Measurements from ENCODE around the gene NCLN. TPM values are rescaled to one million over a fixed set of nuclear protein-coding genes. Genes with fewer than 3 reads are reported as not detected.
"Not testable (repeated sequence)": the region's sequence is repeated elsewhere in the genome, so short reads cannot be mapped to it uniquely, and the experiment has no call there.

Gene NCLN
- total RNA-seq, 4 donors from 2014 or later: 27.3 to 59.6 (median 40.8) TPM

DNA sequence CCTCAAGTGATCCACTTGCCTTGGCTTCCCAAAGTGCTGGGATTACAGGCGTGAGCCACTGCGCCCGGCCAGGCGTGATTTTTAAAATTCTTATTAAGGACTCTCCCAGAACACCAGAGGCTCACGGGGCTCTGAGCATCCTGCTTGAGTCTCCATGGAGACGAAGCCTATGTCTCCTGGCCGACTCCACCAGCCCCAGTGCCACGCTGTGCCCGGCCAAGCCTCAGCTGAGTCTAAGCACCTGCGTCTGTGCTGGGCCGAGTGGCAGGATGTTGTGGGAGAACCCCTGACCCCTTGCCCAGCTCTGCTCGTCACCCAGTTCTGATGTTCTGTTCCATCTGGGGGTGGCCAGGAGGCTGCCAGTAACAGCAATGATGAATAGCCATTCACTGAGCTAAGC, 34.8 kb downstream of the NCLN start:
- no peaks in the 10 kb centered on the region for H3K36me3 ChIP-seq
- DNase-seq: no peak
- WGBS, 2 donors: 66 to 89% methylated on average over 1 to 11 of the region's 12 CpGs
- H3K4me1 ChIP-seq: peaks cover 0 to 13% (median 0%) of the 10 kb centered on the region in 3 donors
- H3K27ac ChIP-seq: no peak overlapping the region
- H3K9me3 ChIP-seq: no peaks in the 10 kb centered on the region
- peaks cover 0 to 45% (median 4%) of the 10 kb centered on the region in 4 donors for H3K27me3 ChIP-seq
- intact Hi-C loops (cut with DNase I): no loop called here
- TF ChIP-seq, protein P1, sequence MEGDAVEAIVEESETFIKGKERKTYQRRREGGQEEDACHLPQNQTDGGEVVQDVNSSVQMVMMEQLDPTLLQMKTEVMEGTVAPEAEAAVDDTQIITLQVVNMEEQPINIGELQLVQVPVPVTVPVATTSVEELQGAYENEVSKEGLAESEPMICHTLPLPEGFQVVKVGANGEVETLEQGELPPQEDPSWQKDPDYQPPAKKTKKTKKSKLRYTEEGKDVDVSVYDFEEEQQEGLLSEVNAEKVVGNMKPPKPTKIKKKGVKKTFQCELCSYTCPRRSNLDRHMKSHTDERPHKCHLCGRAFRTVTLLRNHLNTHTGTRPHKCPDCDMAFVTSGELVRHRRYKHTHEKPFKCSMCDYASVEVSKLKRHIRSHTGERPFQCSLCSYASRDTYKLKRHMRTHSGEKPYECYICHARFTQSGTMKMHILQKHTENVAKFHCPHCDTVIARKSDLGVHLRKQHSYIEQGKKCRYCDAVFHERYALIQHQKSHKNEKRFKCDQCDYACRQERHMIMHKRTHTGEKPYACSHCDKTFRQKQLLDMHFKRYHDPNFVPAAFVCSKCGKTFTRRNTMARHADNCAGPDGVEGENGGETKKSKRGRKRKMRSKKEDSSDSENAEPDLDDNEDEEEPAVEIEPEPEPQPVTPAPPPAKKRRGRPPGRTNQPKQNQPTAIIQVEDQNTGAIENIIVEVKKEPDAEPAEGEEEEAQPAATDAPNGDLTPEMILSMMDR (IDR thresholded peaks at IDR 0.05): no peak
- TF ChIP-seq POLR2A (IDR thresholded peaks at IDR 0.05): no peak
- H3K4me3 ChIP-seq: no peak overlapping the region

DNA sequence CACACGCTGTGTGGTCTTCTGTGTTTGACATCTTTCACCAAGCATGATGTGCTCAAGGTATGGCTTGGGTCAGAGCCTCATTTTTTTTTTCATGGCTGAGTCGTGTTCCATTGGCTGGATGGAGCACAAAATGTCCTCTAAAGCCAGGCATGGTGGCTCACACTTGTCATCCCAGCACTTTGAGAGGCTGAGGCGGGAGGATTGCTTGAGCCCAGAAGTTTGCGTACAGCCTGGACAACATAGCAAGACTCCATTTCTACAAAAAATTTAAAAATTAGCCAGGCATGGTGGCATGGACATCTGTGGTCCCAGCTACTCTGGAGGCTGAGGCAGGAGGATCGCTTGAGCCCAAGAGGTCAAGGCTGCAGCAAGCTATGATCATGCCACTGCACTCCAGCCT, 35.8 kb downstream of the NCLN start:
- 86 to 88% methylated on average over 4 of the region's 5 CpGs for WGBS, 2 donors
- Histone ChIP-seq H3K4me1 (peaks cover 0 to 13% (median 0%) of the 10 kb centered on the region in 3 donors), H3K27me3 (peaks cover 0 to 55% (median 7%) of the 10 kb centered on the region in 4 donors)
- H3K4me3 ChIP-seq; H3K36me3 ChIP-seq; DNase-seq; intact Hi-C loops (cut with DNase I); H3K27ac ChIP-seq; H3K9me3 ChIP-seq: not testable (repeated sequence)

DNA sequence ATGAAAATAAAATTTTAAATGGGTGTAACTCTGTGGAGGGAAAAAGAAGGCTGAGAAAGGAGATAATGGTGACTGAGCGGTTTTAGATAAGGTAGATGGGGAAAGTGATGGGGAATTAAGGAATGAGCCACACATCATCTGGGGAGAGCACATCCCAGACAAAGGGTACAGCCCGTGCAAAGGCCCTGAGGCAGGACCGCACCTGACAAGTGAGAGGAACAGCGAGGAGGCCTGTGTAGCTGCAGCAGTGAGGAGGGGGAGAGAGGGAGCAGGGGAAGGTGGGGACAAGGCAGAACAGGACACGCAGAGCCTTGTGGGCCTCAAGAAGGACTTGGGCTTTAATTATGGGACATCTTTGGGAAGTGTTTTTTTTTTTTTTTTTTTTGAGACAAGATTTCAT, 37.0 kb downstream of the NCLN start:
- intact Hi-C loops (cut with DNase I): no loop called here
- peaks cover 0 to 13% (median 0%) of the 10 kb centered on the region in 3 donors for H3K4me1 ChIP-seq
- no peak for DNase-seq
- H3K9me3 ChIP-seq: no peaks in the 10 kb centered on the region
- no peak overlapping the region for H3K4me3 ChIP-seq
- no peaks in the 10 kb centered on the region for H3K36me3 ChIP-seq
- no peak overlapping the region for H3K27ac ChIP-seq
- TF ChIP-seq, protein P1 (IDR thresholded peaks at IDR 0.05): no peak
- no peak for TF ChIP-seq POLR2A (IDR thresholded peaks at IDR 0.05)
- 84% methylated on average over 5 of the region's 5 CpGs for WGBS, 2 donors
- H3K27me3 ChIP-seq: peaks cover 0 to 67% (median 7%) of the 10 kb centered on the region in 4 donors

DNA sequence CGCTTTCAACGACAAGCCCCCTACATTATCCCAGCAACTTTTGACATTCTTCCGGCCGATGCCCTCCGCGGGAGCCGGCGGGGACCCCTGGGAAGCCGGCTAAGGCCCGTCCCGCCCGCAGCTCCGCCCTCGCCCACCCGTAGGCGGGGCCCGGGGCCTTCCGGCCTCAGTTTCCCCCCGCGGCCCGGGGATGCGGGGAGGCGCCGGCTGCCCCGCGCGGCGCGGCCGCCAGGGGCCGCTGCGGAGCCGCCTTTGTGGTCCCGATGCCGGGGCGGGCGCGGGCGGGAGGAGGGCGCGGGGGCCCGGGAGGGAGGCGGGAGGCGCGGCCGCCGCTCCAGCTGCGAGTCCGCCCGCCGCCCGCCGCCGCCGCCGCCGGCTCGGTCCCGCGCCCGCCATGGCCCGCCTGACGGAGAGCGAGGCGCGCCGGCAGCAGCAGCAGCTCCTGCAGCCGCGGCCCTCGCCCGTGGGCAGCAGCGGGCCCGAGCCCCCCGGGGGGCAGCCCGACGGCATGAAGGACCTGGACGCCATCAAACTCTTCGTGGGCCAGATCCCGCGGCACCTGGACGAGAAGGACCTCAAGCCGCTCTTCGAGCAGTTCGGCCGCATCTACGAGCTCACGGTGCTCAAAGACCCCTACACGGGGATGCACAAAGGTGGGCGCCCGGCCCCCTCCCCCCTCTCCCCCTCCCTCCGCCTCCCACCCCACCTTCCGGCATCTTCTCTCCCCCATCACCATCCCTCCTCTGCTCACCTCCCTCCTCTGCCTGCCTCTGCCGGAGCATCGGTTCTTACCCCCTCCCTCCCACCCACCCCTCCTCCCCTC, 38.8 kb downstream of the NCLN start, which contains the start of gene CELF5:
Gene CELF5, plus strand, starts transcription at position 316 of the 823 bp plus-strand sequence. Its CDS starts 79 bp downstream, at position 395.
- H3K27ac ChIP-seq: no peak within 1 kb of the TSS
- no peak for DNase-seq
- H3K36me3 ChIP-seq: no peaks in the 10 kb centered on the region
- 5 to 8% methylated on average over 9 to 15 of the region's 94 CpGs for WGBS, 2 donors
- no peaks in the 10 kb centered on the region for H3K9me3 ChIP-seq
- no peak for TF ChIP-seq POLR2A (IDR thresholded peaks at IDR 0.05)
- TF ChIP-seq, protein P1 (IDR thresholded peaks at IDR 0.05): peak in 5 of 6 experiments; percentile 4 to 70 (median 59)
- peaks cover 0 to 13% (median 0%) of the 10 kb centered on the region in 3 donors for H3K4me1 ChIP-seq
- peak within 1 kb of the TSS in 2 of 4 donors; percentile 34 to 57 for H3K4me3 ChIP-seq
- peaks cover 0 to 85% (median 12%) of the 10 kb centered on the region in 4 donors for H3K27me3 ChIP-seq
- intact Hi-C loops (cut with DNase I): no loop called here

DNA sequence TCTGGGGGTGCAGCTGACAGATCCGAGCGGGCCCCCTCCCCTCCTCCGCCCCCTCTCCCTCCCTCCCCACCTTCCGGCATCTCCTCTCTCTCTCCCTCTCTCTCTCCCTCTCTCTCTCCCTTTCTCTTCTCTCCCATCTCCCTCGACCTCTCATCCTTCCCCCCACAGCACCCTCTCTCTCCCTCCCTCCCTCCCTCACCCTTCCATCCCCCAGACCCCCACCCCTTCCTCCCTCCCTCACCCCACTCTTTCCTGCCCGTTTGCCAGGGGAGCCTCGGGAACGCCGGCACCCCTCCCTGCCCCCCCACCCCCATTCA, 39.4 kb downstream of the NCLN start:
- Histone ChIP-seq H3K4me3 (no peak overlapping the region), H3K36me3 (no peaks in the 10 kb centered on the region), H3K4me1 (peaks cover 0 to 13% (median 0%) of the 10 kb centered on the region in 3 donors), H3K27me3 (peaks cover 0 to 91% (median 12%) of the 10 kb centered on the region in 4 donors), H3K27ac (no peak overlapping the region), H3K9me3 (no peaks in the 10 kb centered on the region)
- intact Hi-C loops (cut with DNase I): no loop called here
- DNase-seq: no peak
- WGBS, 2 donors: 0% methylated on average over 3 of the region's 9 CpGs; no CpG with 5 or more reads in 1 of the 2 donors
- TF ChIP-seq, protein P1 (IDR thresholded peaks at IDR 0.05): no peak
- TF ChIP-seq POLR2A (IDR thresholded peaks at IDR 0.05): no peak
